ENCODE measurements around the gene ARHGAP15.

Gene ARHGAP15

GRCh38 chr2:143162123-143162837, 33.1 kb downstream of the ARHGAP15 start:
- TF ChIP-seq, protein P1, sequence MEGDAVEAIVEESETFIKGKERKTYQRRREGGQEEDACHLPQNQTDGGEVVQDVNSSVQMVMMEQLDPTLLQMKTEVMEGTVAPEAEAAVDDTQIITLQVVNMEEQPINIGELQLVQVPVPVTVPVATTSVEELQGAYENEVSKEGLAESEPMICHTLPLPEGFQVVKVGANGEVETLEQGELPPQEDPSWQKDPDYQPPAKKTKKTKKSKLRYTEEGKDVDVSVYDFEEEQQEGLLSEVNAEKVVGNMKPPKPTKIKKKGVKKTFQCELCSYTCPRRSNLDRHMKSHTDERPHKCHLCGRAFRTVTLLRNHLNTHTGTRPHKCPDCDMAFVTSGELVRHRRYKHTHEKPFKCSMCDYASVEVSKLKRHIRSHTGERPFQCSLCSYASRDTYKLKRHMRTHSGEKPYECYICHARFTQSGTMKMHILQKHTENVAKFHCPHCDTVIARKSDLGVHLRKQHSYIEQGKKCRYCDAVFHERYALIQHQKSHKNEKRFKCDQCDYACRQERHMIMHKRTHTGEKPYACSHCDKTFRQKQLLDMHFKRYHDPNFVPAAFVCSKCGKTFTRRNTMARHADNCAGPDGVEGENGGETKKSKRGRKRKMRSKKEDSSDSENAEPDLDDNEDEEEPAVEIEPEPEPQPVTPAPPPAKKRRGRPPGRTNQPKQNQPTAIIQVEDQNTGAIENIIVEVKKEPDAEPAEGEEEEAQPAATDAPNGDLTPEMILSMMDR (IDR thresholded peaks at IDR 0.05; ENCODE audit: control insufficient read depth, insufficient read depth, low read depth, low read length, missing control alignments), result peak; percentile 50
- DNase-seq (ENCODE audit: low read depth), result no peak

DNA sequence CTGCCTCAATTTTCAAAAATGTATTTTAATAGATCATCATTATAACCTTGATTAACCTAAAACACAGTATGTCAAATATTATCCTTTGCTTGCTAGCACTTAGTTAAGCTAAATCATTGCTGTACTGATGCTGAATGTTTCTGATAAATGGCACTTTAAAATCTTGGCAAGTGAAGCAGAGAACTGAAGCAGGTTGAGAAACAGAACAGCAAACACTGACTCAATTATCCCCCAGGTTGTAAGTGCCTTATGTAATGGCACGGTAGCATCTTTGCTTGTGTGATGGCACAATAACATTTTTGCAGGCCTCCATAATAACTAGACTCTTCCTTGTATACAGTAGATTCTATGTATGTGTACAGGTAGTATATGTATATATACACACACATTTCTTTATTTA, 33.8 kb downstream of the ARHGAP15 start:
- TF ChIP-seq, protein P1 (IDR thresholded peaks at IDR 0.05; ENCODE audit: control insufficient read depth, insufficient read depth, low read depth, low read length, missing control alignments), result no peak
- no peak for DNase-seq (ENCODE audit: low read depth)
- no peak overlapping the region for H3K4me3 ChIP-seq (ENCODE audit: control insufficient read depth, low read depth, low read length)

More at GRCh38 chr2:143162123-143162837, 33.1 kb downstream of the ARHGAP15 start:
- H3K4me3 ChIP-seq (ENCODE audit: control insufficient read depth, low read depth, low read length), result no peak overlapping the region

- no peak overlapping the region for H3K4me3 ChIP-seq (ENCODE audit: control insufficient read depth, low read depth, low read length)
- no peak for DNase-seq (ENCODE audit: low read depth)
Observed at GRCh38 chr2:143163499-143163898, 34.3 kb downstream of the ARHGAP15 start.

DNA sequence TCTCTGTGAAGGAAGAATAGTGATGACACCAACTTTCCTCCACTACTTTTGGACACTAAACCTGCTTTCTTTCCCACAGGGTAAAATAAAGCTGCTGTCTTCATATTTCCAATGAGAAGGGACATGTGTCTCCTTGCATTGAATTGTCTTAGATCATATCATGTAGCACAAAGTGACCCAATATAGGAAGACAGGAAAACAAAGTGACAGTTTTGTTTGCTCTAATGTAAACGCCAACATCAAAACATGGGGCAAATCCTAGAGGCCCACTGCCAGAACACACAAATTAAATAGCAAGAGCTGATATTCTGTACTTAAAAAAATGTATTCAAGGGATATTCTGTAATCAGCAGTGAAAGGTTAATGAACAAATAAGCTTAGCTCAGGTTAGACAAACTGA, 36.1 kb downstream of the ARHGAP15 start:
- no peak for DNase-seq (ENCODE audit: low read depth)
- TF ChIP-seq, protein P1 (IDR thresholded peaks at IDR 0.05; ENCODE audit: control insufficient read depth, insufficient read depth, low read depth, low read length, missing control alignments), result no peak
- H3K4me3 ChIP-seq (ENCODE audit: control insufficient read depth, low read depth, low read length), result no peak overlapping the region

More at GRCh38 chr2:143163499-143163898, 34.3 kb downstream of the ARHGAP15 start:
- TF ChIP-seq, protein P1 (IDR thresholded peaks at IDR 0.05; ENCODE audit: control insufficient read depth, insufficient read depth, low read depth, low read length, missing control alignments), result no peak

DNA sequence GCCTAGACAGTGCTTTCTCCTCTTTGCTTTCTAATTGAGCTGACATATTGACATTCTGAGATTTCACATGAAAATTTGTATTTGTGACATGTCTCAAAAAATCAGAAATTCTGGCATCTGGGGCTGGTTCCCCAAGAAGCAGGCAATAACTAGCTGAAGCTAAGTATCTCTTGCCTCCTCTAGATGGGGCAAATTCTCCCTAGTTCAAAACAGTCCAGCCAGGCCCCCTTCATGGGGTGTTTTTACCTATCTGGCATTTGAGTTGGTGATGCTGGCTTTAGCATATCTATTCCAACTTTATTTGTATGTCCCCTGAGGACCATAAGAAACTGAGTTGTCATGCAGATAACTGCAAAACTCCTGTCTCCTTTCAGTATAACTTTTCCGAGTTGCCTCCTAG, 39.9 kb downstream of the ARHGAP15 start:
- no peak for DNase-seq (ENCODE audit: low read depth)
- no peak overlapping the region for H3K4me3 ChIP-seq (ENCODE audit: control insufficient read depth, low read depth, low read length)
- TF ChIP-seq, protein P1 (IDR thresholded peaks at IDR 0.05; ENCODE audit: control insufficient read depth, insufficient read depth, low read depth, low read length, missing control alignments), result no peak

DNA sequence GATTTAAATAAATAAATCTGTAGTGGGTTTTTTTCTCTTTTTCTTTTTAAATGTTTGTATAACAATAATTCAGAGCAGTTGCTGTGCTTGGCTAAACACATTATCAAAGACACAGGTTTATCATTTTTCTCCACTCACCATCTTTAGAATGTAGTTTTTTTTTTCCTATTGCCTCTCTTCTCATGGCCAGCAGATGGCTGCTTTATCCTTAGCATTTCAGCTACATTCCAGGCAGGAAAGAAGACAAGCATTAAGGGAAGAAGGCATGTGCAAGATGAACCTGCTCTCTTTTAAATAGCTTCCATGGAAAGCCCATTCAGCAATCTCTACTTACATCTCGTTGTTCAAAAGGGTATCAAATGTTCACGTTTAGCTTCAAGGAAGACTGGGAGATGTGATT, 42.6 kb downstream of the ARHGAP15 start:
- no peak overlapping the region for H3K4me3 ChIP-seq (ENCODE audit: control insufficient read depth, low read depth, low read length)
- DNase-seq (ENCODE audit: low read depth), result no peak
- TF ChIP-seq, protein P1 (IDR thresholded peaks at IDR 0.05; ENCODE audit: control insufficient read depth, insufficient read depth, low read depth, low read length, missing control alignments), result peak; percentile 29

Data from AG09309 (cell line).